Ishikawa (cell line): ENCODE data around the gene SERPINB4.

Experiments
- CEBPB ChIP-seq: IDR thresholded peaks from 2 replicates; pipeline ENCODE4 v1.6.1; 2012
- CREB1 ChIP-seq: IDR thresholded peaks from 2 replicates; pipeline ENCODE4 v1.6.1; 2012; ENCODE audit warnings: low read depth
- EGR1 ChIP-seq: IDR thresholded peaks from 2 replicates; pipeline ENCODE4 v1.6.1; 2012
- EP300 ChIP-seq: IDR thresholded peaks from 2 replicates; pipeline ENCODE4 v1.6.1; 2012; ENCODE audit warnings: borderline replicate concordance
- FOXM1 ChIP-seq: IDR thresholded peaks from 2 replicates; pipeline ENCODE4 v1.6.1; 2012; ENCODE audit warnings: low read depth, borderline replicate concordance
- MAX ChIP-seq: IDR thresholded peaks from 2 replicates; pipeline ENCODE4 v1.6.1; 2012
- NFIC ChIP-seq: IDR thresholded peaks from 2 replicates; pipeline ENCODE4 v1.6.1; 2012
- RAD21 ChIP-seq: IDR thresholded peaks from 2 replicates; pipeline ENCODE4 v1.6.1; 2012; ENCODE audit warnings: low read depth
- REST ChIP-seq: IDR thresholded peaks from 2 replicates; pipeline ENCODE4 v1.6.1; 2012; ENCODE audit warnings: low read depth, mild to moderate bottlenecking
- TAF1 ChIP-seq: IDR thresholded peaks from 2 replicates; pipeline ENCODE4 v1.6.1; 2012; ENCODE audit warnings: low read depth, mild to moderate bottlenecking
- TCF12 ChIP-seq: IDR thresholded peaks from 2 replicates; pipeline ENCODE4 v1.6.1; 2012; ENCODE audit warnings: low read depth
- TEAD4 ChIP-seq: IDR thresholded peaks from 2 replicates; pipeline ENCODE4 v1.6.1; 2012
- USF1 ChIP-seq: IDR thresholded peaks from 2 replicates; pipeline ENCODE4 v1.6.1; 2012
- YY1 ChIP-seq: IDR thresholded peaks from 2 replicates; pipeline ENCODE4 v1.6.1; 2012; ENCODE audit warnings: low read depth

- TF ChIP-seq EP300, result no peak
- TF ChIP-seq RAD21, result no peak
- TF ChIP-seq REST, result no peak
- TF ChIP-seq TAF1, result no peak
- TF ChIP-seq TEAD4, result no peak
- TF ChIP-seq CEBPB, result no peak
- no peak for TF ChIP-seq USF1
- TF ChIP-seq TCF12, result no peak
- no peak for TF ChIP-seq EGR1
- no peak for TF ChIP-seq YY1
- TF ChIP-seq MAX, result no peak
- no peak for TF ChIP-seq FOXM1
- no peak for TF ChIP-seq CREB1
- TF ChIP-seq NFIC, result no peak
Observed at GRCh38 chr18:63683152-63683551, 39.1 kb upstream of the SERPINB4 start.
